ENCODE data around the gene VSIR. TPM values are rescaled to one million over a fixed set of nuclear protein-coding genes. Genes with fewer than 3 reads are reported as not detected.

VSIR gene
- total RNA-seq, 1 donor from 2014 or later, result 56.5 TPM

DNA sequence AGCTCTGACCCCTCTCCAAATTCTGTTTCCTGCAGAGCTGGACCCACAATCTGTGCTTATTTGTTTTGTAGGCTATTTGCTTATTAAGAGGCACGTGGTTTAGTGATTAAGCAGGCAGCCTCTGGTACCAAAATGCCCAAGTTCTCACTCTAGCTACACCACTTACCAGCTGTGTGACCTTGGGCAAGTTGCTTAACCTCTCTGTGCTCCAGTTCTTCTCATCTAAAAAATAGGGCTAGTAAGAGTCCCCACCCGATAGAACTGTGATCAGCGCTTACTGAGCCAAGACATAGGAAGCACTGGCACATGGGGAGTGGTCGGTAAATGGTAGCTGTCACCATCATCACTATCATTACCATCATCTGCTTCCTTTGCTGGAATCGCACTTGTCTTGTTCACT is 74.6 kb downstream of the VSIR start:
- Mint-ChIP-seq H3K27me3 (ENCODE audit: low read depth) (no peaks in the 10 kb centered on the region), H3K4me1 (ENCODE audit: low read depth) (peaks cover 28% of the 10 kb centered on the region), H3K36me3 (ENCODE audit: low read depth) (no peaks in the 10 kb centered on the region), H3K27ac (no peak overlapping the region), H3K9me3 (no peaks in the 10 kb centered on the region), H3K4me3 (ENCODE audit: low read depth) (no peak overlapping the region)
- intact Hi-C loops (cut with micrococcal nuclease), result loop anchor here (5.0 kb wide), 2 partner anchors 114 to 381 kb away; partner anchors contain the start of gene SLC29A3
- no peak for DNase-seq (ENCODE audit: low spot score)

DNA sequence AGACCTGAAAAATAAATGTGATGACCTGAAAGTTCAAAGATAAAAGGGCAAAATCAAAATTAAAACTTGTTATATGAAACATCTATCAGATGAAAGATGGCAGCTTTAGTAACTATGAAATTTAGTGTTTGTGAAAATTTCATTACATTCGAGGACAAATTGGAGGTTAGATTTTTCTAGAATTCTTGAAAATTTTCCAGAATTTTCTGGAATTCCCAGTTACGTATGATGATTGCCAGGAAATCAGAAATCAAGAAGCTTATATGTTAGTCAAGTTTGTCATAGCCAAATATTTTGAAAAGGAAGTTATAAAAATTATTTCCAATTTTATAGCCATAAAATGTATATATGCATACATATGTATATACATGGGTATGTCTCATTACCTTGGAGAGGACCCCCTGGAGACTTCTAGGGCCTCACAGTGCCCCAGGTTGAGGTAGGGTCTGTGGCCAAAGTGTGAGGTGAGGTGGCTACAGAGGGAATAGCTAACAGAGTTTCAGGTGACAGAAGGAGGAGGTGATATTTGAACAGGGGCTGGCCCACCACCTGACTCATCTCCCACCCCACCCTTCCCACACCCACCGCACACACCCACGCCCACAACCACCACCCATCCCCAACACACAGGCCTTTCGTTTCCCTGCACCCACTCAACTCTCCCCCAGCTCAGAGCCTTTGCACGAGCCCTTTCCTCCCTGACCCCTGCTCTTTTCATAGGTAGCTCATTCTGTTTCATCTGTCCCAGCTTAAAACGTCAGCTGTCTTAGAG is 75.2 kb downstream of the VSIR start:
- intact Hi-C loops (cut with micrococcal nuclease), result loop anchor here (5.0 kb wide), 2 partner anchors 114 to 381 kb away; partner anchors contain the start of gene SLC29A3
- H3K4me3 Mint-ChIP-seq (ENCODE audit: low read depth), result no peak overlapping the region
- H3K36me3 Mint-ChIP-seq (ENCODE audit: low read depth), result no peaks in the 10 kb centered on the region
- H3K4me1 Mint-ChIP-seq (ENCODE audit: low read depth), result peaks cover 28% of the 10 kb centered on the region
- H3K9me3 Mint-ChIP-seq, result no peaks in the 10 kb centered on the region
- no peaks in the 10 kb centered on the region for H3K27me3 Mint-ChIP-seq (ENCODE audit: low read depth)
- no peak for DNase-seq (ENCODE audit: low spot score)
- peak overlapping the region; percentile 4 for H3K27ac Mint-ChIP-seq

Other genes starting within 250 kb of the VSIR start
- 0.11 and 0.18 TPM in 2 replicates for gene C10orf105, start 53.7 kb downstream of the VSIR start, total RNA-seq
- gene PSAP, start 77.7 kb upstream of the VSIR start, total RNA-seq, result 108 and 110 TPM in 2 replicates
- 0.52 and 0.62 TPM in 2 replicates for gene CHST3, start 190.9 kb upstream of the VSIR start, total RNA-seq

Measured in activated T-helper 2 cell treated with anti-CD3 and anti-CD28 coated beads, Interferon-gamma antibody, Interleukin-2, Interleukin-4, amounts not matched to agents 10 μg/mL and 5 μg/mL and 100 μg/mL, durations not matched to agents 14 hours and 24 hours and 36 hours (primary cell).